Measurements from ENCODE around the gene RNF225.

The RNF225 gene

DNA sequence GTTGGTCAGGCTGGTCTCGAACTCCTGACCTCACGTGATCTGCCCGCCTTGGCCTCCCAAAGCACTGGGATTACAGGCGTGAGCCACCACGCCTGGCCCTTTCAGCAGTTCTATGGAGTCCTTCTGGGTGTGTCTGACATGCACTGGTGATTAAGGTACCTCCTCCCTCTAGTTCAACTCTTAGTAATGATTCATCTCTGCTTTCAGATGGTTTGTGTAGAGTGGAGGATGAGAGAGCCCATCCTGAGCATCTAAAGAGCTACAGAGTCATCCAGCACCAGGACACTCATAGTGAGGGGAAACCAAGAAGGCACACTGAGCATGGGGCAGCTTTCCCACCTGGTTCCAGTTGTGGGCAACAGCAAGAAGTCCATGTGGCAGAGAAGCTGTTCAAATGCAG, 21.1 kb downstream of the RNF225 start:
- TF ChIP-seq TAF1 (IDR thresholded peaks at IDR 0.05; ENCODE audit: borderline replicate concordance, insufficient read depth, low read length) (no peak), POLR2AphosphoS5 (IDR thresholded peaks at IDR 0.05; ENCODE audit: low read depth, low read length) (no peak), SIN3A (IDR thresholded peaks at IDR 0.05; ENCODE audit: borderline replicate concordance, insufficient read depth, low read length) (no peak), FOXP2 (optimal IDR thresholded peaks at IDR 0.05; ENCODE audit: borderline replicate concordance, extremely low read depth, extremely low read length, insufficient read depth) (no peak)
- TF ChIP-seq, protein P1, sequence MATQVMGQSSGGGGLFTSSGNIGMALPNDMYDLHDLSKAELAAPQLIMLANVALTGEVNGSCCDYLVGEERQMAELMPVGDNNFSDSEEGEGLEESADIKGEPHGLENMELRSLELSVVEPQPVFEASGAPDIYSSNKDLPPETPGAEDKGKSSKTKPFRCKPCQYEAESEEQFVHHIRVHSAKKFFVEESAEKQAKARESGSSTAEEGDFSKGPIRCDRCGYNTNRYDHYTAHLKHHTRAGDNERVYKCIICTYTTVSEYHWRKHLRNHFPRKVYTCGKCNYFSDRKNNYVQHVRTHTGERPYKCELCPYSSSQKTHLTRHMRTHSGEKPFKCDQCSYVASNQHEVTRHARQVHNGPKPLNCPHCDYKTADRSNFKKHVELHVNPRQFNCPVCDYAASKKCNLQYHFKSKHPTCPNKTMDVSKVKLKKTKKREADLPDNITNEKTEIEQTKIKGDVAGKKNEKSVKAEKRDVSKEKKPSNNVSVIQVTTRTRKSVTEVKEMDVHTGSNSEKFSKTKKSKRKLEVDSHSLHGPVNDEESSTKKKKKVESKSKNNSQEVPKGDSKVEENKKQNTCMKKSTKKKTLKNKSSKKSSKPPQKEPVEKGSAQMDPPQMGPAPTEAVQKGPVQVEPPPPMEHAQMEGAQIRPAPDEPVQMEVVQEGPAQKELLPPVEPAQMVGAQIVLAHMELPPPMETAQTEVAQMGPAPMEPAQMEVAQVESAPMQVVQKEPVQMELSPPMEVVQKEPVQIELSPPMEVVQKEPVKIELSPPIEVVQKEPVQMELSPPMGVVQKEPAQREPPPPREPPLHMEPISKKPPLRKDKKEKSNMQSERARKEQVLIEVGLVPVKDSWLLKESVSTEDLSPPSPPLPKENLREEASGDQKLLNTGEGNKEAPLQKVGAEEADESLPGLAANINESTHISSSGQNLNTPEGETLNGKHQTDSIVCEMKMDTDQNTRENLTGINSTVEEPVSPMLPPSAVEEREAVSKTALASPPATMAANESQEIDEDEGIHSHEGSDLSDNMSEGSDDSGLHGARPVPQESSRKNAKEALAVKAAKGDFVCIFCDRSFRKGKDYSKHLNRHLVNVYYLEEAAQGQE (IDR thresholded peaks at IDR 0.05; ENCODE audit: insufficient read depth in 1 of 2, low read depth in 2 of 2, low read length in 2 of 2) = no peak

DNA sequence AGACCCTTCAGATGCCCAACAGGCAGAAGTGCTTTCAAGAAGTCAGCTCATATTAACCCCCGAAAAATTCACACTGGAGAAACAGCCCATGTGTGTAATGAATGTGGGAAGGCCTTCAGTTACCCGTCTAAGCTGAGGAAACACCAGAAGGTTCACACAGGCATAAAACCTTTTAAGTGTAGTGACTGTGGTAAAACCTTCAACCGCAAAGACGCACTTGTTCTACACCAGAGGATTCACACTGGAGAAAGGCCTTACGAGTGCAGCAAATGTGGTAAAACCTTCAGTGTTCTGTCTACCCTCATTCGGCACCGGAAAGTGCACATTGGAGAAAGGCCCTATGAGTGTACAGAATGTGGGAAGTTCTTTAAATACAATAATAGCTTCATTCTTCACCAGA, 21.6 kb downstream of the RNF225 start:
- TF ChIP-seq TAF1 (IDR thresholded peaks at IDR 0.05; ENCODE audit: borderline replicate concordance, insufficient read depth, low read length) (no peak), SIN3A (IDR thresholded peaks at IDR 0.05; ENCODE audit: borderline replicate concordance, insufficient read depth, low read length) (no peak)

DNA sequence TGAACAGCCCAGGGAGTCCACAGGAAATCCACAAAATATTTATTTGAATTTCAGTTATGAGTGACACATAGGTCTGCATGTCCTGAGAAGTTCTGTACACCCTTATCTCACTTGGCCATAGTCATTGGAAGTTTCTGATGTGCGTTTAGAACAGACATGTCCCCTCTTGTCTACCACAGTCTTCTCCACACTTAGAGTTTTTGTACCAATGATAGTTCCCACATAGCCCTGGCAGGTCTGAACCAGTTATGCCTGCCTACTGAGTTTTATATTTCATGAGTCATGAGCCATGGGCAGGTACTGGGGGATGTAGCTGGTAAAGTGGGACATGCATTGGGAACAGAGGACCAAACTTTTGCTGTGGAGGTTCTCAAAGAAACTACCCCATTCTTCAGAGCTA, 33.2 kb downstream of the RNF225 start:
- TF ChIP-seq SIN3A (IDR thresholded peaks at IDR 0.05; ENCODE audit: borderline replicate concordance, insufficient read depth, low read length) (no peak), POLR2AphosphoS5 (IDR thresholded peaks at IDR 0.05; ENCODE audit: low read depth, low read length) (no peak), FOXP2 (optimal IDR thresholded peaks at IDR 0.05; ENCODE audit: borderline replicate concordance, extremely low read depth, extremely low read length, insufficient read depth) (no peak), TAF1 (IDR thresholded peaks at IDR 0.05; ENCODE audit: borderline replicate concordance, insufficient read depth, low read length) (no peak)
- TF ChIP-seq, protein P1 (IDR thresholded peaks at IDR 0.05; ENCODE audit: insufficient read depth in 1 of 2, low read depth in 2 of 2, low read length in 2 of 2) = no peak

DNA sequence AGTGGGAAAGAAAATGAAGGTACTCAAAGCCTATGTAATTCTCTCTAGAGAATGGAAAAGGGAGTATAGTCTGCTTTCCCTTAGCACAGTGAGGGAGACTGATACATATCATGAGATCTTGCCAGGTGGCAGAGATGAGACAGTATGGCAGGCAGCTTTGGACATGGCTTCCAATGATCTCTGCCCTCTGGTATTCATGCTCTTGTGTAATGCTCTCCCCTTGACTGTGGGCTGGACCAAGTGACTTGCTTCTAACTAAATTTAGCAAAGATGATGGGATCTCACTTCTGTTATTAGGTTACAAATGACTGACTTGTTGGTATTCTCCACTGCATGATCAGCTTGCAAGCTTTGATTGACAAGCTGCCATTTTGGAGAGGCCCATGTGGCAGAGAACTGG, 34.3 kb downstream of the RNF225 start:
- TF ChIP-seq TAF1 (IDR thresholded peaks at IDR 0.05; ENCODE audit: borderline replicate concordance, insufficient read depth, low read length) (no peak), FOXP2 (optimal IDR thresholded peaks at IDR 0.05; ENCODE audit: borderline replicate concordance, extremely low read depth, extremely low read length, insufficient read depth) (no peak), SIN3A (IDR thresholded peaks at IDR 0.05; ENCODE audit: borderline replicate concordance, insufficient read depth, low read length) (no peak), POLR2AphosphoS5 (IDR thresholded peaks at IDR 0.05; ENCODE audit: low read depth, low read length) (no peak)
- TF ChIP-seq, protein P1 (IDR thresholded peaks at IDR 0.05; ENCODE audit: insufficient read depth in 1 of 2, low read depth in 2 of 2, low read length in 2 of 2) = no peak

DNA sequence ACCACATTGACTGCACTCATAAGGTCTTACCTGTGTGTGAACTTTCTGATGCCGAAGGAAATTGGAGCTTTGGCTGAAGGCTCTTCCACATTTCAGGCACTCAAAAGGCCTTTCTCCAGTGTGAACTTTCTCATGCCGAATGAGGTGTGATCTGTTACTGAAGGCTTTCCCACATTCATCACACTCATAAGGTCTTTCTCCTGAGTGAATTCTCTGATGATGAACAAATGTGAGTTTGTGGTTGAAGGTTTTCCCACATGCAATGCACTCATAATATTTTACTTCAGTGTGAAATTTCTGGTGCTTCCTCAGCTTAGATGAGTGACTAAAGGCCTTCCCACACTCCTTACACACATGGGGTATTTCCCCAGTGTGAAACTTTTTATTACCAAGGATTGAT, 38.8 kb downstream of the RNF225 start:
- no peak for TF ChIP-seq TAF1 (IDR thresholded peaks at IDR 0.05; ENCODE audit: borderline replicate concordance, insufficient read depth, low read length)
- no peak for TF ChIP-seq POLR2AphosphoS5 (IDR thresholded peaks at IDR 0.05; ENCODE audit: low read depth, low read length)
- TF ChIP-seq, protein P1 (IDR thresholded peaks at IDR 0.05; ENCODE audit: insufficient read depth in 1 of 2, low read depth in 2 of 2, low read length in 2 of 2) = no peak
- no peak for TF ChIP-seq FOXP2 (optimal IDR thresholded peaks at IDR 0.05; ENCODE audit: borderline replicate concordance, extremely low read depth, extremely low read length, insufficient read depth)
- no peak for TF ChIP-seq SIN3A (IDR thresholded peaks at IDR 0.05; ENCODE audit: borderline replicate concordance, insufficient read depth, low read length)

All from PFSK-1 (cell line).